HL-60 (cell line): ENCODE measurements around the gene CPED1.
A peak's percentile ranks its signal among the peaks of the same experiment; 100 is the strongest.

Experiments
- DNase-seq, 2 experiments: peaks; one replicate each; pipeline ENCODE4 v3.0.0-alpha.2; 2010 to 2020; ENCODE audit warnings: low read depth in 1 of 2, low spot score in 1 of 2
- H3K27ac ChIP-seq: fragments of 250-450 bp; sonication (Bioruptor Pico); replicated peaks from 2 replicates; pipeline ENCODE4 v1.5.1; 2020; ENCODE audit warnings: mild to moderate bottlenecking, moderate library complexity
- H3K27me3 ChIP-seq: fragments of 250-450 bp; sonication (Bioruptor Pico); 2 replicates; pipeline ENCODE4 v1.5.1; 2021; ENCODE audit warnings: mild to moderate bottlenecking, moderate library complexity; ENCODE audit not compliant: insufficient read depth, poor library complexity, severe bottlenecking
- H3K4me3 ChIP-seq: replicated peaks from 2 replicates; pipeline ENCODE4 v1.5.1; 2011; ENCODE audit warnings: mild to moderate bottlenecking, control low read depth, low read length; ENCODE audit not compliant: insufficient read depth
- GABPA ChIP-seq: IDR thresholded peaks from 2 replicates; pipeline ENCODE4 v1.6.1; 2012; ENCODE audit warnings: low read depth
- POLR2AphosphoS5 ChIP-seq: IDR thresholded peaks from 2 replicates; pipeline ENCODE4 v1.6.1; 2012; ENCODE audit warnings: low read depth
- REST ChIP-seq: IDR thresholded peaks from 2 replicates; pipeline ENCODE4 v1.6.1; 2012; ENCODE audit warnings: low read depth; ENCODE audit not compliant: insufficient replicate concordance
- SPI1 ChIP-seq: IDR thresholded peaks from 2 replicates; pipeline ENCODE4 v1.6.1; 2012; ENCODE audit warnings: low read depth, mild to moderate bottlenecking, borderline replicate concordance
- TF ChIP-seq, protein P1 (sequence below): IDR thresholded peaks from one replicate; pipeline ENCODE4 v1.5.1; 2011; ENCODE audit warnings: low read length, control low read depth, inconsistent platforms; ENCODE audit not compliant: insufficient read depth

CPED1 gene

DNA sequence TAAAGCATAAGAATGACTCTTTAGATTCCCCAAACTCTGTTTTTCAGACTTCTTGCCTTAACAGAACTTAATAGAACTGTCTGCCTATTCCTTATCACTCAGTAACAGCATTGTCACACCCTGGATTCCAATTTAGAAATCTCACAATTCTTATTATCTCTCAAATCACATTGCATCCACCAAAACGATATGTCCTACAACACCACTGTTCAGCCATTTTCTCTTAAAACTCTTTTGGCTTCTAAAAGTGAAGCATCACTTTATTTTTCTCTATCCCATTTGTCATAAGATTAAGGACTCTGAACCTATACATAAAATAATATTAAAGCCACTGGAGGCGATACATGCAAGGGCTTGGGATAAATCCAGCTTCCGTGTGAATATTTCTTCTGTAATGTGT is 1.2 kb upstream of the CPED1 start:
- no peak overlapping the region for H3K4me3 ChIP-seq
- no peak overlapping the region for H3K27ac ChIP-seq
- H3K27me3 ChIP-seq: no peaks in the 10 kb centered on the region
- DNase-seq: no peak
- TF ChIP-seq REST (no peak), POLR2AphosphoS5 (no peak), SPI1 (no peak), GABPA (no peak)
- TF ChIP-seq, protein P1, sequence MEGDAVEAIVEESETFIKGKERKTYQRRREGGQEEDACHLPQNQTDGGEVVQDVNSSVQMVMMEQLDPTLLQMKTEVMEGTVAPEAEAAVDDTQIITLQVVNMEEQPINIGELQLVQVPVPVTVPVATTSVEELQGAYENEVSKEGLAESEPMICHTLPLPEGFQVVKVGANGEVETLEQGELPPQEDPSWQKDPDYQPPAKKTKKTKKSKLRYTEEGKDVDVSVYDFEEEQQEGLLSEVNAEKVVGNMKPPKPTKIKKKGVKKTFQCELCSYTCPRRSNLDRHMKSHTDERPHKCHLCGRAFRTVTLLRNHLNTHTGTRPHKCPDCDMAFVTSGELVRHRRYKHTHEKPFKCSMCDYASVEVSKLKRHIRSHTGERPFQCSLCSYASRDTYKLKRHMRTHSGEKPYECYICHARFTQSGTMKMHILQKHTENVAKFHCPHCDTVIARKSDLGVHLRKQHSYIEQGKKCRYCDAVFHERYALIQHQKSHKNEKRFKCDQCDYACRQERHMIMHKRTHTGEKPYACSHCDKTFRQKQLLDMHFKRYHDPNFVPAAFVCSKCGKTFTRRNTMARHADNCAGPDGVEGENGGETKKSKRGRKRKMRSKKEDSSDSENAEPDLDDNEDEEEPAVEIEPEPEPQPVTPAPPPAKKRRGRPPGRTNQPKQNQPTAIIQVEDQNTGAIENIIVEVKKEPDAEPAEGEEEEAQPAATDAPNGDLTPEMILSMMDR: no peak

- H3K27ac ChIP-seq: no peak overlapping the region
- peak; percentile 73 to 81 for DNase-seq
- H3K27me3 ChIP-seq: no peaks in the 10 kb centered on the region
- TF ChIP-seq REST: no peak
- TF ChIP-seq GABPA: no peak
- no peak for TF ChIP-seq SPI1
- TF ChIP-seq, protein P1: peak; percentile 81
- TF ChIP-seq POLR2AphosphoS5: no peak
- H3K4me3 ChIP-seq: peak overlapping the region; percentile 44
Observed at GRCh38 chr7:120987683-120988590, 574 bp upstream of the CPED1 start.

- DNase-seq: no peak
- Histone ChIP-seq H3K27ac (no peak overlapping the region), H3K27me3 (no peaks in the 10 kb centered on the region), H3K4me3 (no peak overlapping the region)
- TF ChIP-seq GABPA (no peak), REST (no peak)
Observed at GRCh38 chr7:120989257-120990220, 1.0 kb downstream of the CPED1 start.
